CD8-positive, alpha-beta memory T cell (primary cell): ENCODE measurements around the gene KCTD6. TPM values are rescaled to one million over a fixed set of nuclear protein-coding genes. Genes with fewer than 3 reads are reported as not detected.

Source experiments
- CTCF ChIA-PET: fragments of 350-600 bp; sonication (Branson Sonifier 250); formaldehyde crosslinking; loops from one replicate; lab custom pipeline; 2021; ENCODE audit warnings: antibody characterized with exemption; lab: Charles Lee
- POLR2A ChIA-PET: fragments of 350-600 bp; sonication (Branson Sonifier 250); formaldehyde crosslinking; loops from one replicate; lab custom pipeline; 2021; ENCODE audit warnings: antibody characterized with exemption; lab: Charles Lee
- DNase-seq, 5 donors: peaks; one replicate each; pipeline versions ENCODE4 v3.0.0 to v3.0.0-alpha.2; 2020 to 2022; ENCODE audit warnings: mixed read lengths in 1 of 5
- H3K27ac ChIP-seq: one replicate; pipeline ENCODE4 v1.7.0; 2013; ENCODE audit warnings: low read depth, mild to moderate bottlenecking, low read length, moderate library complexity
- H3K27me3 ChIP-seq: 2 replicates; pipeline ENCODE4 v1.7.0; 2013; ENCODE audit warnings: low read length, mild to moderate bottlenecking; ENCODE audit not compliant: insufficient read depth, poor library complexity, severe bottlenecking
- H3K36me3 ChIP-seq: 2 replicates; pipeline ENCODE4 v1.7.0; 2013; ENCODE audit warnings: mild to moderate bottlenecking, low read length, moderate library complexity; ENCODE audit not compliant: insufficient read depth
- H3K4me1 ChIP-seq: 2 replicates; pipeline ENCODE4 v1.7.0; 2013; ENCODE audit warnings: mild to moderate bottlenecking, low read length, moderate library complexity; ENCODE audit not compliant: insufficient read depth
- H3K4me3 ChIP-seq: 2 replicates; pipeline ENCODE4 v1.7.0; 2013; ENCODE audit warnings: mild to moderate bottlenecking, low read length
- H3K9me3 ChIP-seq: 2 replicates; pipeline ENCODE4 v1.7.0; 2013; ENCODE audit warnings: mild to moderate bottlenecking, low read length
- H3K27ac Mint-ChIP-seq, 8 donors: one replicate each; pipeline ENCODE4 v1.8.0; 2020 to 2021; ENCODE audit warnings: mixed read lengths in 8 of 8, mild to moderate bottlenecking in 6 of 8, inconsistent platforms in 3 of 8, moderate library complexity in 3 of 8
- H3K27me3 Mint-ChIP-seq, 2 donors: one replicate each; pipeline ENCODE4 v1.8.0; 2020 to 2021; ENCODE audit warnings: mixed read lengths in 2 of 2, mild to moderate bottlenecking in 1 of 2, moderate library complexity in 1 of 2
- H3K36me3 Mint-ChIP-seq, 3 donors: one replicate each; pipeline ENCODE4 v1.8.0; 2020 to 2021; ENCODE audit warnings: mixed read lengths in 3 of 3, inconsistent platforms in 1 of 3, mild to moderate bottlenecking in 1 of 3
- H3K4me1 Mint-ChIP-seq, 3 donors: one replicate each; pipeline ENCODE4 v1.8.0; 2020 to 2021; ENCODE audit warnings: mixed read lengths in 3 of 3, inconsistent platforms in 1 of 3, mild to moderate bottlenecking in 1 of 3
- H3K4me3 Mint-ChIP-seq, 7 donors: one replicate each; pipeline ENCODE4 v1.8.0; 2020 to 2021; ENCODE audit warnings: mixed read lengths in 7 of 7, mild to moderate bottlenecking in 6 of 7, moderate library complexity in 4 of 7, inconsistent platforms in 2 of 7
- H3K9me3 Mint-ChIP-seq, 5 donors: one replicate each; pipeline ENCODE4 v1.8.0; 2020 to 2022; ENCODE audit warnings: mixed read lengths in 5 of 5, mild to moderate bottlenecking in 3 of 5, moderate library complexity in 2 of 5, inconsistent platforms in 1 of 5
- polyA plus RNA-seq: library from polyadenylated mRNA; unstranded; fragments of 300-500 nt; fragmentation: Illumina TruSeq; gene quantifications from one replicate; pipeline ENCODE4 v1.2.3, GENCODE V29; 2021
- total RNA-seq, 2 experiments: library from RNA; stranded (reverse); gene quantifications; one replicate each; pipeline ENCODE4 v1.2.3, GENCODE V29; 2021

Gene KCTD6
- total and polyA plus RNA-seq, 3 experiments from 2014 or later: 5.5 to 12.2 (median 5.9) TPM

GRCh38 chr3:58497097-58497496 lies 5.2 kb downstream of the KCTD6 start:
- DNase-seq: no peak
- Mint-ChIP-seq H3K27ac (no peak overlapping the region), H3K9me3 (no peaks in the 10 kb centered on the region), H3K27me3 (no peaks in the 10 kb centered on the region), H3K4me1 (peaks cover 52 to 76% (median 69%) of the 10 kb centered on the region in 3 donors), H3K36me3 (peaks cover 0 to 32% (median 3%) of the 10 kb centered on the region in 3 donors), H3K4me3 (peak overlapping the region in 1 of 7 donors; percentile 22)
- Histone ChIP-seq H3K9me3 (no peaks in the 10 kb centered on the region), H3K4me3 (no peak overlapping the region), H3K27ac (no peak overlapping the region), H3K27me3 (no peaks in the 10 kb centered on the region), H3K36me3 (peaks cover 5% of the 10 kb centered on the region), H3K4me1 (peaks cover 31% of the 10 kb centered on the region)
- ChIA-PET POLR2A (no interaction called here), CTCF (no interaction called here)

GRCh38 chr3:58502872-58503271 lies 11.0 kb downstream of the KCTD6 start:
- peaks cover 5% of the 10 kb centered on the region for H3K36me3 ChIP-seq
- no peak overlapping the region for H3K4me3 Mint-ChIP-seq

GRCh38 chr3:58507356-58508078 lies 15.6 kb downstream of the KCTD6 start:
- no peak for DNase-seq
- Histone ChIP-seq H3K27ac (no peak overlapping the region), H3K9me3 (no peaks in the 10 kb centered on the region), H3K27me3 (no peaks in the 10 kb centered on the region), H3K4me3 (no peak overlapping the region), H3K36me3 (no peaks in the 10 kb centered on the region), H3K4me1 (no peaks in the 10 kb centered on the region)
- CTCF ChIA-PET: interaction anchor here (1.4 kb wide), 1 partner anchor 16 kb away, joined by 3 read pairs; the partner anchor contains the start of gene KCTD6
- no peaks in the 10 kb centered on the region for H3K27me3 Mint-ChIP-seq
- POLR2A ChIA-PET: no interaction called here
- H3K4me1 Mint-ChIP-seq: peaks cover 0 to 14% (median 5%) of the 10 kb centered on the region in 3 donors
- peaks cover 0 to 20% (median 1%) of the 10 kb centered on the region in 3 donors for H3K36me3 Mint-ChIP-seq
- H3K9me3 Mint-ChIP-seq: no peaks in the 10 kb centered on the region
- no peak overlapping the region for H3K4me3 Mint-ChIP-seq
- no peak overlapping the region for H3K27ac Mint-ChIP-seq

More at GRCh38 chr3:58502872-58503271, 11.0 kb downstream of the KCTD6 start:
- POLR2A ChIA-PET: no interaction called here
- Mint-ChIP-seq H3K4me1 (peaks cover 6 to 28% (median 20%) of the 10 kb centered on the region in 3 donors), H3K27me3 (no peaks in the 10 kb centered on the region), H3K36me3 (peaks cover 0 to 48% (median 3%) of the 10 kb centered on the region in 3 donors), H3K9me3 (no peaks in the 10 kb centered on the region), H3K27ac (no peak overlapping the region)
- DNase-seq: no peak
- H3K27me3 ChIP-seq: no peaks in the 10 kb centered on the region
- H3K4me3 ChIP-seq: no peak overlapping the region
- H3K9me3 ChIP-seq: no peaks in the 10 kb centered on the region
- H3K4me1 ChIP-seq: no peaks in the 10 kb centered on the region
- CTCF ChIA-PET: interaction anchor here (0.9 kb wide), 1 partner anchor 8 kb away, joined by 3 read pairs; no protein-coding TSS in a partner anchor
- no peak overlapping the region for H3K27ac ChIP-seq

- Mint-ChIP-seq H3K36me3 (peaks cover 0 to 16% (median 1%) of the 10 kb centered on the region in 3 donors), H3K27ac (peak overlapping the region in 1 of 8 donors; percentile 10), H3K4me3 (no peak overlapping the region), H3K9me3 (no peaks in the 10 kb centered on the region), H3K4me1 (peaks cover 0 to 14% (median 5%) of the 10 kb centered on the region in 3 donors), H3K27me3 (no peaks in the 10 kb centered on the region)
- Histone ChIP-seq H3K36me3 (no peaks in the 10 kb centered on the region), H3K4me3 (no peak overlapping the region), H3K27ac (no peak overlapping the region), H3K9me3 (no peaks in the 10 kb centered on the region), H3K4me1 (no peaks in the 10 kb centered on the region), H3K27me3 (no peaks in the 10 kb centered on the region)
- CTCF ChIA-PET: interaction anchor here (1.4 kb wide), 1 partner anchor 17 kb away, joined by 3 read pairs; the partner anchor contains the start of gene KCTD6
- no peak for DNase-seq
- POLR2A ChIA-PET: no interaction called here
Observed at GRCh38 chr3:58508437-58508836, 16.5 kb downstream of the KCTD6 start.

- Mint-ChIP-seq H3K27ac (no peak overlapping the region), H3K4me3 (no peak overlapping the region), H3K4me1 (no peaks in the 10 kb centered on the region), H3K27me3 (peaks cover 0 to 5% of the 10 kb centered on the region in 2 donors), H3K9me3 (no peaks in the 10 kb centered on the region), H3K36me3 (peaks cover 0 to 3% (median 3%) of the 10 kb centered on the region in 3 donors)
- H3K27me3 ChIP-seq: no peaks in the 10 kb centered on the region
- POLR2A ChIA-PET: no interaction called here
- H3K4me3 ChIP-seq: no peak overlapping the region
- no peaks in the 10 kb centered on the region for H3K9me3 ChIP-seq
- H3K4me1 ChIP-seq: no peaks in the 10 kb centered on the region
- CTCF ChIA-PET: interaction anchor here (0.5 to 1.5 kb wide), 2 partner anchors 12 to 38 kb away, joined by 3 read pairs; no protein-coding TSS in a partner anchor
- H3K36me3 ChIP-seq: no peaks in the 10 kb centered on the region
- no peak for DNase-seq
- no peak overlapping the region for H3K27ac ChIP-seq
Observed at GRCh38 chr3:58514405-58514804, 22.5 kb downstream of the KCTD6 start.

- POLR2A ChIA-PET: no interaction called here
Observed at GRCh38 chr3:58518291-58518789, 26.4 kb downstream of the KCTD6 start.

GRCh38 chr3:58519668-58520402 lies 27.9 kb downstream of the KCTD6 start:
- Mint-ChIP-seq H3K27me3 (peaks cover 0 to 5% of the 10 kb centered on the region in 2 donors), H3K36me3 (peaks cover 0 to 2% (median 0%) of the 10 kb centered on the region in 3 donors), H3K4me3 (no peak overlapping the region), H3K9me3 (no peaks in the 10 kb centered on the region), H3K4me1 (no peaks in the 10 kb centered on the region), H3K27ac (no peak overlapping the region)
- no peaks in the 10 kb centered on the region for H3K9me3 ChIP-seq
- no peaks in the 10 kb centered on the region for H3K4me1 ChIP-seq
- ChIA-PET CTCF (interaction anchor here (0.8 kb wide), 1 partner anchor 10 kb away, joined by 3 read pairs; no protein-coding TSS in a partner anchor), POLR2A (no interaction called here)
- no peak overlapping the region for H3K4me3 ChIP-seq
- H3K27ac ChIP-seq: no peak overlapping the region
- no peaks in the 10 kb centered on the region for H3K27me3 ChIP-seq
- DNase-seq: no peak
- no peaks in the 10 kb centered on the region for H3K36me3 ChIP-seq

More at GRCh38 chr3:58518291-58518789, 26.4 kb downstream of the KCTD6 start:
- CTCF ChIA-PET: interaction anchor here (0.9 to 1.8 kb wide), 3 partner anchors 13 to 212 kb away, joined by 3 to 5 read pairs (median 5); partner anchors contain the start of genes HTD2 and RPP14
- H3K27ac ChIP-seq: no peak overlapping the region
- peaks cover 0 to 5% of the 10 kb centered on the region in 2 donors for H3K27me3 Mint-ChIP-seq
- peaks cover 0 to 2% (median 0%) of the 10 kb centered on the region in 3 donors for H3K36me3 Mint-ChIP-seq
- H3K9me3 ChIP-seq: no peaks in the 10 kb centered on the region
- no peaks in the 10 kb centered on the region for H3K4me1 ChIP-seq
- no peaks in the 10 kb centered on the region for H3K36me3 ChIP-seq
- H3K4me3 Mint-ChIP-seq: no peak overlapping the region
- H3K4me1 Mint-ChIP-seq: no peaks in the 10 kb centered on the region
- no peaks in the 10 kb centered on the region for H3K9me3 Mint-ChIP-seq
- no peaks in the 10 kb centered on the region for H3K27me3 ChIP-seq
- H3K27ac Mint-ChIP-seq: peak overlapping the region in 1 of 8 donors; percentile 25
- DNase-seq: no peak
- no peak overlapping the region for H3K4me3 ChIP-seq
